ENCODE measurements around the gene F2RL3.
"Not testable (repeated sequence)": the region's sequence is repeated elsewhere in the genome, so short reads cannot be mapped to it uniquely, and the experiment has no call there.

The F2RL3 gene

GRCh38 chr19:16922949-16923348 lies 34.1 kb downstream of the F2RL3 start:
- DNase-seq, result no peak

GRCh38 chr19:16927883-16928282 lies 39.1 kb downstream of the F2RL3 start:
- DNase-seq, result no peak

GRCh38 chr19:16928351-16928750 lies 39.6 kb downstream of the F2RL3 start:
- no peak for DNase-seq

GRCh38 chr19:16928916-16929315 lies 40.1 kb downstream of the F2RL3 start:
- no peak for DNase-seq

- DNase-seq, result no peak
Observed at GRCh38 chr19:16930753-16931152, 42.0 kb downstream of the F2RL3 start.

- DNase-seq, result no peak
Observed at GRCh38 chr19:16931306-16931705, 42.5 kb downstream of the F2RL3 start.

- no peak for DNase-seq
Observed at GRCh38 chr19:16934489-16934888, 45.7 kb downstream of the F2RL3 start.

GRCh38 chr19:16936901-16937300 lies 48.1 kb downstream of the F2RL3 start:
- no peak for DNase-seq

GRCh38 chr19:16937796-16938195 lies 49.0 kb downstream of the F2RL3 start:
- DNase-seq, result not testable (repeated sequence)

GRCh38 chr19:16938211-16938610 lies 49.4 kb downstream of the F2RL3 start:
- no peak for DNase-seq

- DNase-seq, result not testable (repeated sequence)
Observed at GRCh38 chr19:16940063-16940462, 51.3 kb downstream of the F2RL3 start.

- DNase-seq, result no peak
Observed at GRCh38 chr19:16940626-16941025, 51.8 kb downstream of the F2RL3 start.
